Measurements from ENCODE around the gene SDHD. TPM values are rescaled to one million over a fixed set of nuclear protein-coding genes. Genes with fewer than 3 reads are reported as not detected.

The SDHD gene
- total and polyA plus RNA-seq, 2 of the 8 experiments (the other 6 are each of a cell fraction or from before 2014, with no cell fraction given): 96.0 to 181 TPM

DNA sequence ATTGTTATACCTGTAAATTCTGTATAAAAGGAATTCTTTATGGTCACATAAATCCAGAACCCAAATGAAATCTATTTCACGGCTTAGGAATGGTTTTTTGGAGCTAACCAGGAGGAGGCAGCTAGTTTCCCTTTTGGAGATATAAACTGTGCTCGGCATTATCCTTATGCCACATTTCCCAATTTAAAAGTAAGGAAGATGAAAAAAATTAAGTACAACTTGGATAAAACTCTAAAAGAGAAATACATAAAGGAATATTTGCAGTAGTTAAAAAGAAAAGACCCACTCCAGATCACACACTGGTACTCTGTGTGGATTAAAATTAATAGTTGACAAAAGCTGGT is 43.7 kb upstream of the SDHD start:
- H3K79me1 ChIP-seq (ENCODE audit: low read depth, low read length): 0 out of 2 replicates have a peak, but pooled peaks cover 2% of the 10 kb centered on the region
- no peak overlapping the region for H3K4me2 ChIP-seq (ENCODE audit: insufficient read depth in 1 of 2, low read depth in 2 of 2, low read length in 2 of 2)
- no peak overlapping the region for H2BK120ac ChIP-seq (replicated peaks; ENCODE audit: low read depth, low read length)
- H3K27me3 ChIP-seq (replicated peaks in 1 of 4; ENCODE audit: control insufficient read depth in 3 of 4, extremely low read depth in 1 of 4, insufficient read depth in 3 of 4, low read length in 3 of 4): no peaks in the 10 kb centered on the region
- H3K9me3 ChIP-seq (ENCODE audit: insufficient read depth in 2 of 2, low read depth in 1 of 2, low read length in 1 of 2): no peaks in the 10 kb centered on the region
- H3K4ac ChIP-seq (replicated peaks; ENCODE audit: insufficient read length, low read depth, low read length): no peak overlapping the region
- 87% methylated on average over 2 of the region's 2 CpGs; no CpG with 5 or more reads in 1 of the 2 experiments for WGBS, 2 experiments (ENCODE audit: extremely low coverage in 1 of 2, insufficient coverage in 1 of 2, insufficient read length in 1 of 2, insufficient replicate concordance in 2 of 2, low coverage in 1 of 2, low lambda C conversion rate in 2 of 2, missing lambda C conversion rate in 1 of 2)
- H3K56ac ChIP-seq (replicated peaks; ENCODE audit: insufficient read length, low read depth, low read length): no peak overlapping the region
- POLR2A ChIA-PET (ENCODE audit: partially characterized antibody): interaction anchor here (1.1 kb wide), 1 partner anchor 8 kb away, joined by 3 read pairs; no protein-coding TSS in a partner anchor
- H3K36me3 ChIP-seq (ENCODE audit: control insufficient read depth in 2 of 4, insufficient read depth in 4 of 4, low read length in 3 of 4): peaks cover 1 to 68% (median 22%) of the 10 kb centered on the region in 4 experiments; a peak in 7 of 8 replicates
- H4K8ac ChIP-seq (ENCODE audit: extremely low read depth, insufficient read depth, low read length): no peak overlapping the region
- H3K4me3 ChIP-seq (ENCODE audit: extremely low read depth in 1 of 4, insufficient read depth in 2 of 4, low read depth in 3 of 4, low read length in 4 of 4): no peak overlapping the region
- H3K23ac ChIP-seq (ENCODE audit: insufficient read length): no peak overlapping the region
- no peak overlapping the region for H3K9ac ChIP-seq (replicated peaks in 1 of 4; ENCODE audit: extremely low read depth in 1 of 4, low read depth in 3 of 4, low read length in 3 of 4)
- no peaks in the 10 kb centered on the region for H4K20me1 ChIP-seq (replicated peaks in 1 of 2; ENCODE audit: control insufficient read depth in 1 of 2, insufficient read depth in 2 of 2, low read length in 2 of 2)
- CTCF ChIA-PET (ENCODE audit: partially characterized antibody): interaction anchor here (1.0 to 1.2 kb wide), 2 partner anchors 439 to 1497 kb away, joined by 3 read pairs; no protein-coding TSS in a partner anchor
- H2BK15ac ChIP-seq (ENCODE audit: low read length): no peak overlapping the region
- no peaks in the 10 kb centered on the region for H3K23me2 ChIP-seq (ENCODE audit: low read depth, low read length)
- H2BK5ac ChIP-seq (ENCODE audit: low read depth, low read length): no peak overlapping the region
- no peak overlapping the region for H2AK5ac ChIP-seq (ENCODE audit: low read depth, low read length)
- no peaks in the 10 kb centered on the region for H3K4me1 ChIP-seq (replicated peaks in 1 of 4; ENCODE audit: control insufficient read depth in 3 of 4, insufficient read depth in 4 of 4, low read length in 3 of 4)
- H2BK12ac ChIP-seq (ENCODE audit: low read depth, low read length): no peak overlapping the region
- no peak overlapping the region for H2BK20ac ChIP-seq (ENCODE audit: low read length)
- FAIRE-seq (no peak), DNase-seq (ENCODE audit: low read depth in 1 of 2, low spot score in 2 of 2) (no peak)
- H3K27ac ChIP-seq (ENCODE audit: low read depth, low read length): no peak overlapping the region
- H4K5ac ChIP-seq (ENCODE audit: insufficient read length, low read depth, low read length): no peak overlapping the region
- H4K91ac ChIP-seq (replicated peaks; ENCODE audit: insufficient read length, low read length): no peak overlapping the region
- H3K14ac ChIP-seq (ENCODE audit: insufficient read length): no peak overlapping the region
- no peak overlapping the region for H3K18ac ChIP-seq (ENCODE audit: extremely low read depth, low read length)
- H3K79me2 ChIP-seq (ENCODE audit: control insufficient read depth in 1 of 2, insufficient read depth in 2 of 2, low read length in 2 of 2): peaks cover 0 to 4% of the 10 kb centered on the region in 2 experiments; a peak in 2 of 4 replicates
- no peak overlapping the region for H2AFZ ChIP-seq (ENCODE audit: low read length)
- TF ChIP-seq, protein P1, sequence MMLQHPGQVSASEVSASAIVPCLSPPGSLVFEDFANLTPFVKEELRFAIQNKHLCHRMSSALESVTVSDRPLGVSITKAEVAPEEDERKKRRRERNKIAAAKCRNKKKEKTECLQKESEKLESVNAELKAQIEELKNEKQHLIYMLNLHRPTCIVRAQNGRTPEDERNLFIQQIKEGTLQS (IDR thresholded peaks at IDR 0.05; ENCODE audit: insufficient read depth, low read depth, low read length): no peak

All from H1 (cell line).